Kidney (tissue), 14 donors: ENCODE results near the gene ATRAID. TPM values are rescaled to one million over a fixed set of nuclear protein-coding genes. Genes with fewer than 3 reads are reported as not detected.

Source experiments
- DNase-seq, 5 donors: peaks; one replicate each; pipeline ENCODE4 v3.0.0-alpha.2; 2013 to 2020
- FAIRE-seq: peaks from 2 replicates; lab custom pipeline; 2012; peaks lifted over from hg19 to GRCh38; lab: Jason Lieb, UNC
- H3K27ac ChIP-seq, 2 donors: one replicate each; pipeline ENCODE4 v1.7.0; 2013; ENCODE audit warnings: low read depth in 2 of 2, low read length in 2 of 2, inconsistent platforms in 1 of 2
- H3K27me3 ChIP-seq: one replicate; pipeline ENCODE4 v1.7.1; 2013; ENCODE audit warnings: low read length, inconsistent platforms; ENCODE audit not compliant: control insufficient read depth, insufficient read depth
- H3K36me3 ChIP-seq, 3 donors: one replicate each; pipeline versions ENCODE4 v1.7.0 to v1.7.1; 2013; ENCODE audit warnings: low read length in 3 of 3, control low read depth in 1 of 3, inconsistent platforms in 1 of 3; ENCODE audit not compliant: insufficient read depth in 3 of 3, control insufficient read depth in 2 of 3
- H3K4me1 ChIP-seq, 3 donors: one replicate each; pipeline versions ENCODE4 v1.7.0 to v1.7.1; 2013; ENCODE audit warnings: low read length in 3 of 3, inconsistent platforms in 1 of 3, low read depth in 1 of 3; ENCODE audit not compliant: control insufficient read depth in 2 of 3, insufficient read depth in 2 of 3
- H3K4me3 ChIP-seq, 3 donors: one replicate each; pipeline versions ENCODE4 v1.7.0 to v1.8.1; 2013; ENCODE audit warnings: low read length in 3 of 3, control low read depth in 1 of 3, inconsistent platforms in 1 of 3
- H3K9ac ChIP-seq, 3 donors: one replicate each; pipeline versions ENCODE4 v1.7.0 to v1.7.1; 2013; ENCODE audit warnings: low read length in 3 of 3, control low read depth in 1 of 3, inconsistent platforms in 1 of 3
- H3K9me3 ChIP-seq, 3 donors: one replicate each; pipeline versions ENCODE4 v1.7.0 to v1.7.1; 2013; ENCODE audit warnings: low read length in 3 of 3, control low read depth in 1 of 3, inconsistent platforms in 1 of 3; ENCODE audit not compliant: control insufficient read depth in 2 of 3, insufficient read depth in 1 of 3
- CTCF ChIP-seq: IDR thresholded peaks from 3 replicates; pipeline ENCODE4 v1.5.1; 2012; ENCODE audit warnings: mild to moderate bottlenecking, moderate library complexity, borderline replicate concordance; ENCODE audit not compliant: insufficient read depth; ENCODE audit errors: extremely low read depth
- intact Hi-C: fragments of 100-400 bp; cut with DNase I; formaldehyde crosslinking; loops from one replicate; pipeline ENCODE4 v1.11.1; 2022
- polyA plus RNA-seq: library from polyadenylated mRNA; stranded (reverse); fragments of 350-450 nt; fragmentation: Illumina TruSeq; extraction: RNeasy Lipid Tissue Mini Kit (QIAGEN cat#74804); gene quantifications from one replicate; pipeline ENCODE4 v1.2.3, GENCODE V29; 2014; ENCODE audit warnings: low read depth, low replicate concordance; ENCODE audit not compliant: insufficient read depth
- total RNA-seq: library from RNA; stranded (reverse); fragmentation: NEBNext Ultra II Directional; extraction: Animal tissue kit (Norgen Biotek cat#: 25700); gene quantifications from one replicate; pipeline ENCODE4 v1.2.1, GENCODE V29; 2021
- donor health status: control.
- donor health status: control.
- donor health status: control.
- donor health status: control.
- donor health status: control.
- donor health status: DM: yes; HTN: yes; CAD: no.
- donor health status: Normal renal cell carcinoma (clear cell type).

The ATRAID gene
- total and polyA plus RNA-seq, 2 donors from 2014 or later = 119 to 279 TPM

DNA sequence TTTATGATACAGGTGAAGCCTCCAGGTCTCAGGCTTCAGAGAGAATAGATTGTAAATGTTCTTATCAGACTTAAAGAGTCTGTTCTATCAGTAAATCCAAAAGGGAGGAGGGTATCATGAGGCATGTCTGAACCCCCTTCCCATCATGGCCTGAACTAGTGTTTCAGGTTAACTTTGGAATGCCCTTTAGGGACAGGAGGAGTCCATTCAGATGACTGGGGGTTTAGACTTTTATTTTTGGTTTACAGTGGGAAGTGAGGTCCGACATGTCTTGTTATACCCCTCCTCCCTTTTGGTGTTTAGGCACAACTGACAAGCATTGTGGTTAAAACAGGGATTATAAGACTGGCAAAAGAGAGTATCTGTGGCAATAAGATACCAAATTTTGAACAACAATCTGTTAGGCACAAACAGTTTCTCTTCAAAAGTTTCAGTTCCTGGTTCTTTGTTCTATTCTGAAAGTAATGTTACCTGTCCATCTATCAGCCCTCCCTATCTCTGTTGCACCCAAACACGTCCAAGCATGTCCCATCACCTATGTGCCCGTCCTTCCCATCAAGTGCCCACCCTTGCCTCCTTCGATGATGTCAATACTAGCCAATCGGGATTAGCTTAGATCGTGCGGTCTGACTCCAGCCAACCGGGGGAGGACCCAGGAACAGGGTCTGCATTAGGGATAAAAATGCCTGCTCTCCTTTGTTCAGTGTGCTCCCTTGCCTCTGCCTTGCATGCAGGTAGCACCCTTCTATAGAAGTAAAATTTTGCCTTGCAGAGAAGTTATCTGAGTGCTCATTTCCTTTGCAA is 46.7 kb upstream of the ATRAID start:
- intact Hi-C loops = no loop called here
- Histone ChIP-seq H3K27me3 (no peaks in the 10 kb centered on the region), H3K9me3 (no peaks in the 10 kb centered on the region), H3K9ac (no peak overlapping the region), H3K4me1 (no peaks in the 10 kb centered on the region), H3K36me3 (no peaks in the 10 kb centered on the region), H3K4me3 (no peak overlapping the region), H3K27ac (no peak overlapping the region)
- TF ChIP-seq CTCF = no peak
- no peak for DNase-seq
- FAIRE-seq = no peak

GRCh38 chr2:27170581-27171337 is 41.1 kb upstream of the ATRAID start:
- intact Hi-C loops = no loop called here
- FAIRE-seq = no peak

GRCh38 chr2:27171351-27171848 is 40.4 kb upstream of the ATRAID start:
- Histone ChIP-seq H3K36me3 (no peaks in the 10 kb centered on the region), H3K27ac (no peak overlapping the region), H3K27me3 (no peaks in the 10 kb centered on the region), H3K4me3 (no peak overlapping the region), H3K4me1 (no peaks in the 10 kb centered on the region), H3K9ac (no peak overlapping the region), H3K9me3 (no peaks in the 10 kb centered on the region)
- no peak for FAIRE-seq
- intact Hi-C loops = no loop called here
- no peak for DNase-seq
- TF ChIP-seq CTCF = no peak

More at GRCh38 chr2:27170581-27171337, 41.1 kb upstream of the ATRAID start:
- H3K36me3 ChIP-seq = no peaks in the 10 kb centered on the region
- H3K9ac ChIP-seq = no peak overlapping the region
- H3K27me3 ChIP-seq = no peaks in the 10 kb centered on the region
- no peak overlapping the region for H3K4me3 ChIP-seq
- H3K27ac ChIP-seq = no peak overlapping the region
- no peaks in the 10 kb centered on the region for H3K9me3 ChIP-seq
- H3K4me1 ChIP-seq = no peaks in the 10 kb centered on the region
- DNase-seq = no peak
- no peak for TF ChIP-seq CTCF
